Measurements from ENCODE around the gene ATP6V1G2.

The ATP6V1G2 gene

GRCh38 chr6:31575952-31576685 lies 29.7 kb upstream of the ATP6V1G2 start:
- Histone ChIP-seq H3K27ac (ENCODE audit: low read depth, low read length) (no peak overlapping the region), H3K36me3 (ENCODE audit: control insufficient read depth in 1 of 2, insufficient read depth in 2 of 2, low read length in 2 of 2) (no peaks in the 10 kb centered on the region), H3K27me3 (ENCODE audit: control insufficient read depth in 1 of 2, insufficient read depth in 2 of 2, low read length in 2 of 2) (peaks cover 0 to 5% of the 10 kb centered on the region in 2 donors), H3K9me3 (ENCODE audit: control insufficient read depth in 1 of 2, low read length in 2 of 2) (no peaks in the 10 kb centered on the region), H3K9ac (ENCODE audit: low read depth in 1 of 2, low read length in 2 of 2) (peak overlapping the region; percentile 15 to 21), H3K4me1 (ENCODE audit: control insufficient read depth in 1 of 2, insufficient read depth in 2 of 2, low read length in 2 of 2) (peaks cover 5% of the 10 kb centered on the region in 2 donors), H3K4me3 (ENCODE audit: low read depth in 1 of 2, low read length in 2 of 2) (peak overlapping the region; percentile 51 to 60)

DNA sequence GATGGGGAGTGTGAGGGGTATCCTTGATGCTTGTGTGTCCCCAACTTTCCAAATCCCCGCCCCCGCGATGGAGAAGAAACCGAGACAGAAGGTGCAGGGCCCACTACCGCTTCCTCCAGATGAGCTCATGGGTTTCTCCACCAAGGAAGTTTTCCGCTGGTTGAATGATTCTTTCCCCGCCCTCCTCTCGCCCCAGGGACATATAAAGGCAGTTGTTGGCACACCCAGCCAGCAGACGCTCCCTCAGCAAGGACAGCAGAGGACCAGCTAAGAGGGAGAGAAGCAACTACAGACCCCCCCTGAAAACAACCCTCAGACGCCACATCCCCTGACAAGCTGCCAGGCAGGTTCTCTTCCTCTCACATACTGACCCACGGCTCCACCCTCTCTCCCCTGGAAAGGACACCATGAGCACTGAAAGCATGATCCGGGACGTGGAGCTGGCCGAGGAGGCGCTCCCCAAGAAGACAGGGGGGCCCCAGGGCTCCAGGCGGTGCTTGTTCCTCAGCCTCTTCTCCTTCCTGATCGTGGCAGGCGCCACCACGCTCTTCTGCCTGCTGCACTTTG lies 29.0 kb upstream of the ATP6V1G2 start, which contains the start of gene TNF:
TNF (plus strand) TSS at position 231 of the 567 bp plus-strand sequence; CDS start at position 408, 177 bp downstream.
- Histone ChIP-seq H3K36me3 (ENCODE audit: control insufficient read depth in 1 of 2, insufficient read depth in 2 of 2, low read length in 2 of 2) (no peaks in the 10 kb centered on the region), H3K27me3 (ENCODE audit: control insufficient read depth in 1 of 2, insufficient read depth in 2 of 2, low read length in 2 of 2) (peaks cover 0 to 5% of the 10 kb centered on the region in 2 donors), H3K4me1 (ENCODE audit: control insufficient read depth in 1 of 2, insufficient read depth in 2 of 2, low read length in 2 of 2) (peaks cover 1 to 2% of the 10 kb centered on the region in 2 donors), H3K4me3 (ENCODE audit: low read depth in 1 of 2, low read length in 2 of 2) (peak within 1 kb of the TSS; percentile 51 to 60), H3K9ac (ENCODE audit: low read depth in 1 of 2, low read length in 2 of 2) (peak within 1 kb of the TSS; percentile 21 to 32), H3K27ac (ENCODE audit: low read depth, low read length) (no peak within 1 kb of the TSS), H3K9me3 (ENCODE audit: control insufficient read depth in 1 of 2, low read length in 2 of 2) (no peaks in the 10 kb centered on the region)

DNA sequence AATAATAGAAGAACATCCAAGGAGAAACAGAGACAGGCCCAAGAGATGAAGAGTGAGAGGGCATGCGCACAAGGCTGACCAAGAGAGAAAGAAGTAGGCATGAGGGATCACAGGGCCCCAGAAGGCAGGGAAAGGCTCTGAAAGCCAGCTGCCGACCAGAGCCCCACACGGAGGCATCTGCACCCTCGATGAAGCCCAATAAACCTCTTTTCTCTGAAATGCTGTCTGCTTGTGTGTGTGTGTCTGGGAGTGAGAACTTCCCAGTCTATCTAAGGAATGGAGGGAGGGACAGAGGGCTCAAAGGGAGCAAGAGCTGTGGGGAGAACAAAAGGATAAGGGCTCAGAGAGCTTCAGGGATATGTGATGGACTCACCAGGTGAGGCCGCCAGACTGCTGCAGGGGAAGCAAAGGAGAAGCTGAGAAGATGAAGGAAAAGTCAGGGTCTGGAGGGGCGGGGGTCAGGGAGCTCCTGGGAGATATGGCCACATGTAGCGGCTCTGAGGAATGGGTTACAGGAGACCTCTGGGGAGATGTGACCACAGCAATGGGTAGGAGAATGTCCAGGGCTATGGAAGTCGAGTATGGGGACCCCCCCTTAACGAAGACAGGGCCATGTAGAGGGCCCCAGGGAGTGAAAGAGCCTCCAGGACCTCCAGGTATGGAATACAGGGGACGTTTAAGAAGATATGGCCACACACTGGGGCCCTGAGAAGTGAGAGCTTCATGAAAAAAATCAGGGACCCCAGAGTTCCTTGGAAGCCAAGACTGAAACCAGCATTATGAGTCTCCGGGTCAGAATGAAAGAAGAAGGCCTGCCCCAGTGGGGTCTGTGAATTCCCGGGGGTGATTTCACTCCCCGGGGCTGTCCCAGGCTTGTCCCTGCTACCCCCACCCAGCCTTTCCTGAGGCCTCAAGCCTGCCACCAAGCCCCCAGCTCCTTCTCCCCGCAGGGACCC lies 28.0 kb upstream of the ATP6V1G2 start:
- no peak overlapping the region for H3K4me3 ChIP-seq (ENCODE audit: low read depth in 1 of 2, low read length in 2 of 2)
- H3K4me1 ChIP-seq (ENCODE audit: control insufficient read depth in 1 of 2, insufficient read depth in 2 of 2, low read length in 2 of 2) = peaks cover 0 to 3% of the 10 kb centered on the region in 2 donors
- H3K27ac ChIP-seq (ENCODE audit: low read depth, low read length) = no peak overlapping the region
- H3K36me3 ChIP-seq (ENCODE audit: control insufficient read depth in 1 of 2, insufficient read depth in 2 of 2, low read length in 2 of 2) = no peaks in the 10 kb centered on the region
- H3K9ac ChIP-seq (ENCODE audit: low read depth in 1 of 2, low read length in 2 of 2) = no peak overlapping the region
- no peaks in the 10 kb centered on the region for H3K9me3 ChIP-seq (ENCODE audit: control insufficient read depth in 1 of 2, low read length in 2 of 2)
- peaks cover 0 to 5% of the 10 kb centered on the region in 2 donors for H3K27me3 ChIP-seq (ENCODE audit: control insufficient read depth in 1 of 2, insufficient read depth in 2 of 2, low read length in 2 of 2)

DNA sequence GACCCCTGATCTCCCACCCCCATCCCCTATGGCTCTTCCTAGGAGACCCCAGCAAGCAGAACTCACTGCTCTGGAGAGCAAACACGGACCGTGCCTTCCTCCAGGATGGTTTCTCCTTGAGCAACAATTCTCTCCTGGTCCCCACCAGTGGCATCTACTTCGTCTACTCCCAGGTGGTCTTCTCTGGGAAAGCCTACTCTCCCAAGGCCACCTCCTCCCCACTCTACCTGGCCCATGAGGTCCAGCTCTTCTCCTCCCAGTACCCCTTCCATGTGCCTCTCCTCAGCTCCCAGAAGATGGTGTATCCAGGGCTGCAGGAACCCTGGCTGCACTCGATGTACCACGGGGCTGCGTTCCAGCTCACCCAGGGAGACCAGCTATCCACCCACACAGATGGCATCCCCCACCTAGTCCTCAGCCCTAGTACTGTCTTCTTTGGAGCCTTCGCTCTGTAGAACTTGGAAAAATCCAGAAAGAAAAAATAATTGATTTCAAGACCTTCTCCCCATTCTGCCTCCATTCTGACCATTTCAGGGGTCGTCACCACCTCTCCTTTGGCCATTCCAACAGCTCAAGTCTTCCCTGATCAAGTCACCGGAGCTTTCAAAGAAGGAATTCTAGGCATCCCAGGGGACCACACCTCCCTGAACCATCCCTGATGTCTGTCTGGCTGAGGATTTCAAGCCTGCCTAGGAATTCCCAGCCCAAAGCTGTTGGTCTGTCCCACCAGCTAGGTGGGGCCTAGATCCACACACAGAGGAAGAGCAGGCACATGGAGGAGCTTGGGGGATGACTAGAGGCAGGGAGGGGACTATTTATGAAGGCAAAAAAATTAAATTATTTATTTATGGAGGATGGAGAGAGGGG lies 27.1 kb upstream of the ATP6V1G2 start:
- no peak overlapping the region for H3K9ac ChIP-seq (ENCODE audit: low read depth in 1 of 2, low read length in 2 of 2)
- H3K27ac ChIP-seq (ENCODE audit: low read depth, low read length) = no peak overlapping the region
- peaks cover 0 to 5% of the 10 kb centered on the region in 2 donors for H3K27me3 ChIP-seq (ENCODE audit: control insufficient read depth in 1 of 2, insufficient read depth in 2 of 2, low read length in 2 of 2)
- no peaks in the 10 kb centered on the region for H3K36me3 ChIP-seq (ENCODE audit: control insufficient read depth in 1 of 2, insufficient read depth in 2 of 2, low read length in 2 of 2)
- H3K4me1 ChIP-seq (ENCODE audit: control insufficient read depth in 1 of 2, insufficient read depth in 2 of 2, low read length in 2 of 2) = peaks cover 0 to 6% of the 10 kb centered on the region in 2 donors
- no peaks in the 10 kb centered on the region for H3K9me3 ChIP-seq (ENCODE audit: control insufficient read depth in 1 of 2, low read length in 2 of 2)
- no peak overlapping the region for H3K4me3 ChIP-seq (ENCODE audit: low read depth in 1 of 2, low read length in 2 of 2)

DNA sequence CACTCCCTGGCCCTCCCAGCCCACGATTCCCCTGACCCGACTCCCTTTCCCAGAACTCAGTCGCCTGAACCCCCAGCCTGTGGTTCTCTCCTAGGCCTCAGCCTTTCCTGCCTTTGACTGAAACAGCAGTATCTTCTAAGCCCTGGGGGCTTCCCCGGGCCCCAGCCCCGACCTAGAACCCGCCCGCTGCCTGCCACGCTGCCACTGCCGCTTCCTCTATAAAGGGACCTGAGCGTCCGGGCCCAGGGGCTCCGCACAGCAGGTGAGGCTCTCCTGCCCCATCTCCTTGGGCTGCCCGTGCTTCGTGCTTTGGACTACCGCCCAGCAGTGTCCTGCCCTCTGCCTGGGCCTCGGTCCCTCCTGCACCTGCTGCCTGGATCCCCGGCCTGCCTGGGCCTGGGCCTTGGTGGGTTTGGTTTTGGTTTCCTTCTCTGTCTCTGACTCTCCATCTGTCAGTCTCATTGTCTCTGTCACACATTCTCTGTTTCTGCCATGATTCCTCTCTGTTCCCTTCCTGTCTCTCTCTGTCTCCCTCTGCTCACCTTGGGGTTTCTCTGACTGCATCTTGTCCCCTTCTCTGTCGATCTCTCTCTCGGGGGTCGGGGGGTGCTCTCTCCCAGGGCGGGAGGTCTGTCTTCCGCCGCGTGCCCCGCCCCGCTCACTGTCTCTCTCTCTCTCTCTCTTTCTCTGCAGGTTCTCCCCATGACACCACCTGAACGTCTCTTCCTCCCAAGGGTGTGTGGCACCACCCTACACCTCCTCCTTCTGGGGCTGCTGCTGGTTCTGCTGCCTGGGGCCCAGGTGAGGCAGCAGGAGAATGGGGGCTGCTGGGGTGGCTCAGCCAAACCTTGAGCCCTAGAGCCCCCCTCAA lies 25.9 kb upstream of the ATP6V1G2 start, which contains the start of gene LTA:
LTA (plus strand) TSS at position 249 of the 871 bp plus-strand sequence; CDS start at position 703, 454 bp downstream.
- peaks cover 0 to 12% of the 10 kb centered on the region in 2 donors for H3K4me1 ChIP-seq (ENCODE audit: control insufficient read depth in 1 of 2, insufficient read depth in 2 of 2, low read length in 2 of 2)
- H3K27me3 ChIP-seq (ENCODE audit: control insufficient read depth in 1 of 2, insufficient read depth in 2 of 2, low read length in 2 of 2) = peaks cover 0 to 5% of the 10 kb centered on the region in 2 donors
- no peak within 1 kb of the TSS for H3K27ac ChIP-seq (ENCODE audit: low read depth, low read length)
- H3K36me3 ChIP-seq (ENCODE audit: control insufficient read depth in 1 of 2, insufficient read depth in 2 of 2, low read length in 2 of 2) = no peaks in the 10 kb centered on the region
- peak within 1 kb of the TSS; percentile 20 to 44 for H3K4me3 ChIP-seq (ENCODE audit: low read depth in 1 of 2, low read length in 2 of 2)
- peak within 1 kb of the TSS in 1 of 2 donors; percentile 10 for H3K9ac ChIP-seq (ENCODE audit: low read depth in 1 of 2, low read length in 2 of 2)
- no peaks in the 10 kb centered on the region for H3K9me3 ChIP-seq (ENCODE audit: control insufficient read depth in 1 of 2, low read length in 2 of 2)

DNA sequence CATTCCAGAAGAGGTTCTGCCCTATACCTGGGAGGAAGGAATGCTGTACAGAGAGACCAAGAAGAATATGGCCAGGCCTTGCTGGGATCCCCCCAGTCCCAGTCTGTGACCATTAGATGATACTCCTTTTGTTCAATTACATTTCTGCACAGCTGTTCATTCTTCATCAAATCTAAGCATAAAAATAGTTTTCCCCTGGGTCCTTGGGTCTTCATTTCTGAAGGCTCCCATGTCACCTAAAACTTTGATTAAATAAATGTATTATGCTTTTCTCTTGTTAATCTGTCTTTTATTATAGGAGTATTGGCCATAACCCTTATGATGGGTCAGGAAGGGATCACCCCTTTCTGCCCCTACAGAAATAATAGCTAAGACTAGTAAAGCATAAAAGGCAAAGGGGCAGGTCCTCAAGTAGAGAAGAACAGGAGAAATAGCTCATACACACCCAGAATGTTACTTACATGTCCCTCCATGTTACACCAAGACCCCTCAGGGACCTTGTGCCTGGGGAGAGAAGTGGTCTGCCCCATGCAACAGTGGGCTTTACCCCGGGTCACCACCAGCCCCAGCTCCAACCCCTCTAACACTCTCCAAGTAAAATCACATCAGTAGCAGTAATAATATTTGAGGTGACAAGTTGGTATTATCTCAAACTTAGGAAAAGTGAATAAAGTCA lies 23.6 kb upstream of the ATP6V1G2 start:
- Histone ChIP-seq H3K27ac (ENCODE audit: low read depth, low read length) (no peak overlapping the region), H3K9me3 (ENCODE audit: control insufficient read depth in 1 of 2, low read length in 2 of 2) (no peaks in the 10 kb centered on the region), H3K4me3 (ENCODE audit: low read depth in 1 of 2, low read length in 2 of 2) (no peak overlapping the region), H3K27me3 (ENCODE audit: control insufficient read depth in 1 of 2, insufficient read depth in 2 of 2, low read length in 2 of 2) (peaks cover 0 to 4% of the 10 kb centered on the region in 2 donors), H3K9ac (ENCODE audit: low read depth in 1 of 2, low read length in 2 of 2) (no peak overlapping the region), H3K4me1 (ENCODE audit: control insufficient read depth in 1 of 2, insufficient read depth in 2 of 2, low read length in 2 of 2) (peaks cover 0 to 12% of the 10 kb centered on the region in 2 donors), H3K36me3 (ENCODE audit: control insufficient read depth in 1 of 2, insufficient read depth in 2 of 2, low read length in 2 of 2) (no peaks in the 10 kb centered on the region)

GRCh38 chr6:31568537-31568961 lies 22.1 kb upstream of the ATP6V1G2 start:
- Histone ChIP-seq H3K9ac (ENCODE audit: low read depth in 1 of 2, low read length in 2 of 2) (no peak overlapping the region), H3K27me3 (ENCODE audit: control insufficient read depth in 1 of 2, insufficient read depth in 2 of 2, low read length in 2 of 2) (peaks cover 0 to 4% of the 10 kb centered on the region in 2 donors), H3K36me3 (ENCODE audit: control insufficient read depth in 1 of 2, insufficient read depth in 2 of 2, low read length in 2 of 2) (no peaks in the 10 kb centered on the region), H3K4me1 (ENCODE audit: control insufficient read depth in 1 of 2, insufficient read depth in 2 of 2, low read length in 2 of 2) (peaks cover 0 to 12% of the 10 kb centered on the region in 2 donors), H3K9me3 (ENCODE audit: control insufficient read depth in 1 of 2, low read length in 2 of 2) (no peaks in the 10 kb centered on the region), H3K4me3 (ENCODE audit: low read depth in 1 of 2, low read length in 2 of 2) (no peak overlapping the region), H3K27ac (ENCODE audit: low read depth, low read length) (no peak overlapping the region)

DNA sequence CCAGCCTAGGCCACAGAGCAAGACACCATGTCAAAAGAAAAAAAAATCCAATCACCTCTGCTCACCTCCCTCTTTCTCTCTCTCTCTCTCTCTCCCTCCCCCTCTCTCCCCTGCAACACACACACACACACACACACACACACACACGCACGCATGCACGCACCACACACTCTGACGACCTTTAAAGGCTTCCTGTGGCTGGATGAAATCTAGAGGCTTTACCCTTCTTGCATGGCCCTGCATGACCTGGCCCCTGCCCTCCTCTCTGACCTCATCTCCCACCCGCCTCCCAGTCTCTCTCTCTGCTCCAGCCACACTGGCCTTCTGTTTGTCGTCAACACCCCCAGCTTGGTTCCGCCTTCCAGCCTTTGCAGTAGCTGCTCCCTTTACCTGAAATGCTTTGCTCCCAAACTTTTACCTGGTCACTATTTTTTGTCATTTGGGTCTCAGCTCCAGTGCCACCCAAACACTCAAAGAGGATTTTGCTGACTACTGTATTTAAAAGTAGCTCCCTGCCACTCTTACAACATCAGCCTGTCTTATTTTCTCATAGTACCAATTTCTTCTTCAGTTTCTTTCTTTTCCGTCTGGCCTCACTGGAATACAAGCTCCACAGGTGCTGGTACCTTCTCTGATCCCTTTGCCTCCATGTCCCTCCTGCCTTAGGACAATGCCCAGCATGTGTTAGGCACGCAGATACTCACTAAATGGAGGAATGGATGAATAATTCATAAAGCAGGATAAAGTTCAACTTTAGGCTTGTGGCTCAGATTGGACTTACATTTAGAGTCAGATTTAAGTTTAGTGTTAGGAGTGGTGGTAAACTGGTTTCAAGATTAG lies 21.3 kb upstream of the ATP6V1G2 start:
- no peak overlapping the region for H3K4me3 ChIP-seq (ENCODE audit: low read depth in 1 of 2, low read length in 2 of 2)
- no peaks in the 10 kb centered on the region for H3K9me3 ChIP-seq (ENCODE audit: control insufficient read depth in 1 of 2, low read length in 2 of 2)
- H3K9ac ChIP-seq (ENCODE audit: low read depth in 1 of 2, low read length in 2 of 2) = no peak overlapping the region
- H3K4me1 ChIP-seq (ENCODE audit: control insufficient read depth in 1 of 2, insufficient read depth in 2 of 2, low read length in 2 of 2) = peaks cover 0 to 12% of the 10 kb centered on the region in 2 donors
- H3K36me3 ChIP-seq (ENCODE audit: control insufficient read depth in 1 of 2, insufficient read depth in 2 of 2, low read length in 2 of 2) = no peaks in the 10 kb centered on the region
- H3K27ac ChIP-seq (ENCODE audit: low read depth, low read length) = no peak overlapping the region
- peaks cover 0 to 4% of the 10 kb centered on the region in 2 donors for H3K27me3 ChIP-seq (ENCODE audit: control insufficient read depth in 1 of 2, insufficient read depth in 2 of 2, low read length in 2 of 2)
